ENCODE measurements around the gene APOC1.

The APOC1 gene

DNA sequence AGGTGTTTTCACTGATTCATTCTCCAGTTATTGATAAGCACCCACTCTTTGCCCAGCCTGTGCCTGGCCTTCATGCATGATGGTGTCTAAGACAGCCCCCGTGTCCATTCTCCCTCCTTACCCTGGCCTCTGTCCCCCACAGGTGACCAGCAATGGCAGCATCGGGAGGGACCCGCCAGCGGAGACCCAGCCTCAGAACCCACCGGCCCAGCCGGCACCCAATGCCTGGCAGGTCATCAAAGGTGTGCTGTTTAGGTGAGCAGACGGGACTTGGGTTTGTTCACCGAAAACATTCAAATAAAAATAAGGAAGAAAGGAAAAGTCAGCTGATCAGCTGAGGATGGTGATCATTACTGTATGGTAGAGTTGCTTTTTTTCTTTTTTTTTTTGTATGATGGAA lies 47.4 kb downstream of the APOC1 start:
- DNase-seq (ENCODE audit: extremely low read depth, low read depth): no peak
- TF ChIP-seq, protein P1, sequence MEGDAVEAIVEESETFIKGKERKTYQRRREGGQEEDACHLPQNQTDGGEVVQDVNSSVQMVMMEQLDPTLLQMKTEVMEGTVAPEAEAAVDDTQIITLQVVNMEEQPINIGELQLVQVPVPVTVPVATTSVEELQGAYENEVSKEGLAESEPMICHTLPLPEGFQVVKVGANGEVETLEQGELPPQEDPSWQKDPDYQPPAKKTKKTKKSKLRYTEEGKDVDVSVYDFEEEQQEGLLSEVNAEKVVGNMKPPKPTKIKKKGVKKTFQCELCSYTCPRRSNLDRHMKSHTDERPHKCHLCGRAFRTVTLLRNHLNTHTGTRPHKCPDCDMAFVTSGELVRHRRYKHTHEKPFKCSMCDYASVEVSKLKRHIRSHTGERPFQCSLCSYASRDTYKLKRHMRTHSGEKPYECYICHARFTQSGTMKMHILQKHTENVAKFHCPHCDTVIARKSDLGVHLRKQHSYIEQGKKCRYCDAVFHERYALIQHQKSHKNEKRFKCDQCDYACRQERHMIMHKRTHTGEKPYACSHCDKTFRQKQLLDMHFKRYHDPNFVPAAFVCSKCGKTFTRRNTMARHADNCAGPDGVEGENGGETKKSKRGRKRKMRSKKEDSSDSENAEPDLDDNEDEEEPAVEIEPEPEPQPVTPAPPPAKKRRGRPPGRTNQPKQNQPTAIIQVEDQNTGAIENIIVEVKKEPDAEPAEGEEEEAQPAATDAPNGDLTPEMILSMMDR (IDR thresholded peaks at IDR 0.05; ENCODE audit: low read depth, low read length): no peak

DNA sequence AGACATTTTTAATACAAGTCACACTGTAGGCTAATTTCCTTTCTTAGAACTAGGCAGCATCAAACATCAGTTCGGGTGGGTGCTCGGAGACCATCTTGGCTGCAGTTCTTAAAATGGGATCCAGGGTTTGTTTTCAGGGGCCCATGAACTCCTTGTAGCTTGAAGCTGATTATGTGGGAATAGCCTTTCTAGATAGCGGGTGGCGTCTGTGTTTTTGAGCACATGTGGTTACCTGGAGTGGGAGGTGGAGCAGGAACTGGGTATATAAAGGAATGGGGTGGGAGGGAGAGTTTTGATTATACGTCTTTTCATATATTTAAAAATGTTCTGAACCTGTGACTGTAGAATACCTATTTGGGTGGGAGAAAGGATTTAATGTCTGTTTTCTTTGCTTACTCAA lies 53.7 kb downstream of the APOC1 start:
- TF ChIP-seq, protein P1 (IDR thresholded peaks at IDR 0.05; ENCODE audit: low read depth, low read length): no peak
- no peak for DNase-seq (ENCODE audit: extremely low read depth, low read depth)

DNA sequence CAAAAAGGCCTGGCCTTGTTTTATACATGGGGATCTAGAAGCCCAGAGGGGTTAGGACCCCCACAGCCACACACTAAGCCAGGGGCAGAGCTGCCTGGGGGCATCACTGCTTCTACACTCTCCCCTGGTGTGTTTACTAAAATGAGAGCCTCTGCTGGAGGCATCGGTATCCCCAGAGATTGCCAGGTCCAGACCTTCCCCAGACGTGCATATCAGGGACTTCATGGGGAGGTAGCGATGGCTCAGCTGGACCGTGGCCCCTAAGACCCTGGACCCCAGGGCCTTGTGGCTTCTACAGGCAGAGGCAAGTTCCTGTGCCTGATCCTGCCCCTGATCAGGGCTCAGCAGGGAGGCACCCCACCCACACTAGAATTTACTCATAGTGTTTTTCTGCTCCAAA lies 54.3 kb downstream of the APOC1 start:
- TF ChIP-seq, protein P1 (IDR thresholded peaks at IDR 0.05; ENCODE audit: low read depth, low read length): no peak
- DNase-seq (ENCODE audit: extremely low read depth, low read depth): no peak

All from AG09319 (cell line).